HL-60/S4 (cell line): ENCODE results near the gene MAPKAPK2.

Experiments used
- in situ Hi-C: fragments of 300-500 bp; cut with MboI; formaldehyde crosslinking; loops from 2 replicates; pipeline ENCODE4 v1.14.3; 2022; ENCODE audit warnings: low sequenced_read_pairs

Gene MAPKAPK2

DNA sequence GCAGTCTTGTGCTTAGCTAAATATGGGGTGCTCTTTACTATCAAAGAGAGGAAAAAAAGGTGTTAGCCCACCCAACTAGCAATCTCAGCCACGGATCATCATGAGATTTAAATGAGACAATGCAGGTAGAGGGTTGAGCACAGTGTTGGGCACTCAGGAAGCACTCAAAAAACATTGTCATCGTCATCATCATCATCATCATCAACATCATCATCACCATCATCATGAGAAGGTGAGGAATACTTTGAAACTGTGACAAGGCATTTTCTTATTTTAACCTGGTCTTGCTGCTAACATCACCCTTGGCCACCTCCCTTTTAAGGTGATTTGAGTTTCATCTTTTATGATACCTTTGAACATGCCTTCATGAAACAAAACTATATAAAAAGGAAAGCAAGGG is 3.3 kb upstream of the MAPKAPK2 start:
- in situ Hi-C loops = no loop called here

- in situ Hi-C loops = no loop called here
Observed at GRCh38 chr1:206682111-206682510, 2.6 kb upstream of the MAPKAPK2 start.

- in situ Hi-C loops = no loop called here
Observed at GRCh38 chr1:206683313-206683712, 1.4 kb upstream of the MAPKAPK2 start.

DNA sequence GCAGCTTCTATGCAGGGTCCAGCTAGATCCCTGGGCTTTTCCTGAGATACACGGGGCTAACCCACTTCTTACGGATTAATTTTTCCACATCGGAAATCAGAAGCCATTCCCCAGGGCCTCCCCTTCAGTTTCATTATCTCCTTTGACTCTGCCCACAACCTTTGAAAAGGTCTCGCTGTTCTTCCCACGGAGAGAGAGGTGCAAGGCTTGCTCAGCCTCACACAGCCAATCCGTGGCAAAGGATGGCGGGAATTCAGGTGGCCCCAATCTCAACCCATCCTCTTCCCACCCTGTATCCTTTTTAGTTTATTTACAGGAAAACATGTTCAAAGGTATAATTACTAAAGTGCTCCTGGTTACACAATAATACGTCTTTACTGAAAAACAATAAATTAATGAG is 702 bp upstream of the MAPKAPK2 start:
- in situ Hi-C loops = no loop called here

GRCh38 chr1:206685334-206685768 is 646 bp downstream of the MAPKAPK2 start:
- in situ Hi-C loops = no loop called here

DNA sequence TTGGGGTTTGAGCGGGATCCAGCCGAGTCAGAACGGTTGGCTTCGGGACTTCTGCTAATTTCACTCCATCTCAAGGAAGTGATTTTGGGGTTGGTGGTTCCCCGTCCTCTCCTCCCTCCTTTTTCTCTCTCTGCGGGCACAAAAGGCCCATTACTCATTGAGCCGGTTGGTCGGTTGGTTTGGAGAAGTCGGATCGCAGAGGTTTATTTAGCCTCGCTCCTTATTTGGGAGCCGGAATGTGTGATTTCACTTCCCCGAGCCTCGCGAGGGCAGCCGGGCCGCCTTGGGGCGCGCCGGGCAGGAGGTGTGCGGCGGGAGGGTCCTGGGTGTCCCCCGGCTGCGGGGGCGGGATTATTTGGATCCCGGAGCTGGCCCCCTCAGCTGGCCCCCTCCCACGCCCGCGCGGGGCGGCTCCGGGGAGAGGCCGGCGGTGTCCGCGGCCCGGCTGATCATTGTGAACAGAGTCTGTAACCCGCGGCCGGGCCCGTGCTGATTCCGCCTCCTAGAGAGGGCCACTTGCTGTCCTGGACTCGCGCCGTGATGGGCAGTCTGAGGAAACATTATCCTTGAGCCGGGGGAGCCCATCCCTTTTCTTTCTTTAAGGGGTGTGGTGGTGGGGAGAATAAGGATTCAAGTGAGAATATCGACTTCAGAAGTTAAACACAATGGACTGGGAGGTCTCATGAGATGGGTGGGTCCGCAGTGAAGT is 1.2 kb downstream of the MAPKAPK2 start:
- in situ Hi-C loops = no loop called here

- in situ Hi-C loops = no loop called here
Observed at GRCh38 chr1:206686478-206687249, 2.0 kb downstream of the MAPKAPK2 start.

- in situ Hi-C loops = no loop called here
Observed at GRCh38 chr1:206687251-206687914, 2.7 kb downstream of the MAPKAPK2 start.

GRCh38 chr1:206687915-206688442 is 3.3 kb downstream of the MAPKAPK2 start:
- in situ Hi-C loops = no loop called here

DNA sequence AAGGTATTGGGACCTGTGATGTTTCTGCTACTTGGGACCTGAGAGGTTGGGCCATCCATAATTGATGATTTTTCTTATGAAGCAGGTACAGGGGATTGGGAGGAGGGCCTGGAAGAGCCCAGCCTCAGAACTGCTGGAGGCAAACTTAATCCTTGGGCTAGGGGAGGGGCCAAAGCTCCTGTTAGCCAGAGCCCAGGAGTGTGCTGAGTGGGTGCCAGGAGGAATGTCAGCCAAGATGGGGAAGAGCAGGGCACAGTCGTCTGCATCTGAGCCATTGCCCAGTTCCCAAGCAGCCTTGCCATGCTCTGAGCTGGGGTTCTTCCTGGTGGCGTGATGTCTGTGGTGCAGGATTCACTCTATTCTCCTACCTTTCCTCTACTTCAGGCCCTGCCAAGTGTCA is 5.8 kb downstream of the MAPKAPK2 start:
- in situ Hi-C loops = no loop called here

DNA sequence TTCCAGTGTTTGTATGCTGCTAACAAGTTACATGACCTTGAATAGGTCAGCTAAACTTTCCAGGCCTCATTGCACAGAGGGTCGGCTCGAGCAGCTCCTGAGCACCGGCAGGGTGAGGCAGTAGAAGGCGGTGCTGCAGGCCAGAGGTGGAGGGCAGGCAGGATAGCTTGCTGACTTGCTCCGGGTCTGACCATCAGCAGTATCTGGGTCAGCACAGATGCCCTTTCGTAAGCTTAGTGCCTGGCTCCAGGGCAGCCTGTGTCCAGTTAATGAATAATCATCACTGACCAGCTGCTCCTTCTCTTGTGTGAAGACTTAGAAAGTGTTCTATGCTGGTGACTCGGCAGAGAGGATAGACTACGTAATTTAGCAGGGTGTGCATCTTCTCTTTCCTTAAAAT is 6.9 kb downstream of the MAPKAPK2 start:
- in situ Hi-C loops = no loop called here

- in situ Hi-C loops = no loop called here
Observed at GRCh38 chr1:206693029-206693428, 8.3 kb downstream of the MAPKAPK2 start.

DNA sequence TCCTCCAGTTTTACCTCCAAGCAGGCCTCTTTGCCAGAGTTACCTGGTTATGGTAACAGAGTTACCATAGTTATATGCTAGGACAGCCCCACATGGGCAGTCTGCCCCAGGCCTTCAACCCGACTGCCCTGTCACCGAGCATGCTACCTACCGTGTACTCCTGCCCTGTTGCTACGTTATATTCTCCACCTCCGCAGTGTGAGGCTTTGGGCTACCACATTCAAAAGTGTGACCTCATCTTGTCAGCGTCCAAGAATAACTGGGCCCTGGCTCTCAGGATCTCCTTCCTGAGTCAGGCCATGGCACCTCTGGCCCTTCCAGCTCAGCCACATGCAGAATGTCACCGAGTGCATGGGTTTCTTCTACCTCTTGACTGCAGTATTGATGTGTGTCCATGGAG is 8.9 kb downstream of the MAPKAPK2 start:
- in situ Hi-C loops = no loop called here

- in situ Hi-C loops = no loop called here
Observed at GRCh38 chr1:206694171-206695124, 9.7 kb downstream of the MAPKAPK2 start.

DNA sequence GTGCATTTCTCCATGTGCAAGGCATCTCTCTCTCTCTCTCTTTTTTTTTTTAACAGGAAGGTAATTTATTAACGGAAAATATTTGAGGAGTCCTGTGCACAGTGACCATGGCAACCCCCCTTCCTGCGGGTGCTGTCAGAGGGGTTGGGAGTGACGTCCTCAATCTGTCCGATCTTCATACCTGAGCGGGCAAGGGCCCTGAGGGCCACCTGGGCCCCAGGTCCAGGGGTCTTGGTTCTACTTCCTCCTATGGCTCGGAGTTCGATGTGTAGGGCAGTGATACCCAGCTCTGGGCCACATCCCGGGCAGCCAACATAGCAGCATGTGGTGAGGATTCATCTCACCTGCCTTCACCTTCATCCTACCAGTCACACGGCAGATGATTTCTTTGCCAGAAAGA is 11.0 kb downstream of the MAPKAPK2 start:
- in situ Hi-C loops = no loop called here

DNA sequence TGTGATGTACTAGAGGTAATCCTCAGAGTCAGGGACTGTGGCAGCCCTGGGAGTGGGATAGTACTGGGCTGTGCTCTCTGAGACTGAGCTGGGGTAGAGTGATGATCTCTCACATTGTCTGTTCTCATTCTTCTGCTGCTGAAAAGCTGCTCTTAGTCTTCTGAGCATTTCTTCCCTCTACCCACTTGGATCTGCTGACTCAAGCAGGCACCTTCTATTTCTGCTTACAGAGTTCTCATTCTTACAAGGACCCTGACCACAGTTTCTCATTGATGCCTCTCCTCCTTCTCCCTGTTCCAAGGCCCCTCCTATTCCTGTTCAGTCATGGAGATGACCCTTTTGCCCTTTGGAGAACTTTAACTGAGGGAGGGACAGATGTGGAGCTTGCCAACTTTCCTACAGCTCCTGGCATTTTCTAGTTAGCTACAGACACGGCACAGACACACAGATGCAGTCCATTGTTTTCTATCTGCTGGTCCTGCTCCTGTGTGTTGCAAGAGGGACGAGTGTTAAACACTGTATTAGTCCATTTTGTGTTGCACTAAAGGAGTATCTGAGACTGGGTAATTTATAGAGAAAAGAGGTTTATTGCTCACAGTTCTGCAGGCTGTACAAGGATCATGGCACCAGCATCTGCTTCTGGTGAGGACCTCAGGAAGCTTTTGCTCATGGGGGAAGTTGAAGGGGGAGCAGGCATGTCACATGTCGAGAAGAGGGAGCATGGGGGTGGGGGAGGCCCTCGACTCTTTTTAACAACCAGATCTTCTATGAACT is 12.3 kb downstream of the MAPKAPK2 start:
- in situ Hi-C loops = no loop called here

DNA sequence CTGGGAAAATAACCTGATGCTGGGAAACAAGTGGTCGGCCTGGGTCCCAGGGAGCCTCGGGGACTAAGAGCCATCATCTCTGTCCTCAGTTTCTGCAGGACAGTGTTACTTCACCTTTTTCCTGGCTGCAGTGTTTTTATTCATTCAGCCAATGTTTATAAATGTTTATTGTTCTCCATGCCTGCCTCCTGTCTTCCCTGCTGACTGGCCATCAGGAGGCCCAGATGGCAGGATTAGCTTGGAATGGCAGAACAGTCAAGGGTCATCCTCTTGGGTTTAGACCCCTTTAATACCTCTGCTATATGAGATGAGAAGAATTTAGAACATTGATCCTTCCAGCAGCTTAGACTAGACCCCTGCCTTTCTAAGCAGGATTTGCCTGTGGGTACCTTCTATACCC is 13.3 kb downstream of the MAPKAPK2 start:
- in situ Hi-C loops = no loop called here

- in situ Hi-C loops = no loop called here
Observed at GRCh38 chr1:206699000-206699586, 14.4 kb downstream of the MAPKAPK2 start.

DNA sequence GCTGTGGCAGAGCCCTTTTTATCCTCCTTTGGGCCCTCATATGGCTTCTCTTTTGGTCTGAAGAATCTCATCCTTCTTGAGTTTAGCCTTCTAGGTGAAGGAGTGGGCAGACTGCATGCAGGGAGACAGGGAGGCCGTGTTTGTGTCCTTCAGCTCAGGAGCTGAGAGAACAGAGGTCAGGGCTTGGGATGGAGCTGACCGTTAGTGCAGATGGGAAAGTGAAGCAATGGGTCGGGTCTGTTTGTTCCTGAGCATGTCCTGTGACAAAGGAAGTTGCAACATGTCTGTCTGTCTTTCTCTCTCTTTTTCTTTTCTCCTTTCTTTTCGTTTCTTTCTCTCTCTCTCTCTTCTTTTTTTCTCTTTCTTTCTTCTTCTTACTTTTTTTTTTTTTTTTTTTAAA is 14.9 kb downstream of the MAPKAPK2 start:
- in situ Hi-C loops = no loop called here
